Astrocyte (in vitro differentiated cells and primary cell): ENCODE measurements around the gene COL9A3. TPM values are rescaled to one million over a fixed set of nuclear protein-coding genes. Genes with fewer than 3 reads are reported as not detected.
"Not testable (repeated sequence)": the region's sequence is repeated elsewhere in the genome, so short reads cannot be mapped to it uniquely, and the experiment has no call there.

ENCODE experiments used
- DNase-seq: peaks from one replicate; pipeline ENCODE4 v3.0.0-alpha.2; 2010; ENCODE audit warnings: low read depth
- FAIRE-seq: peaks from 2 replicates; lab custom pipeline; 2011; peaks lifted over from hg19 to GRCh38; lab: Jason Lieb, UNC
- H2AFZ ChIP-seq: 2 replicates; pipeline ENCODE4 v1.6.0; 2012; ENCODE audit warnings: low read depth, low read length, inconsistent platforms
- H3K27ac ChIP-seq: 2 replicates; pipeline ENCODE4 v1.5.1; 2011; ENCODE audit warnings: low read depth, low read length, inconsistent platforms
- H3K27me3 ChIP-seq: 2 replicates; pipeline ENCODE4 v1.6.0; 2011; ENCODE audit warnings: low read length, inconsistent platforms; ENCODE audit not compliant: insufficient read depth
- H3K36me3 ChIP-seq: 2 replicates; pipeline ENCODE4 v1.5.1; 2011; ENCODE audit warnings: low read length, inconsistent platforms; ENCODE audit not compliant: insufficient read depth
- H3K4me1 ChIP-seq: 2 replicates; pipeline ENCODE4 v1.5.1; 2011; ENCODE audit warnings: low read length, inconsistent platforms; ENCODE audit not compliant: insufficient read depth
- H3K4me2 ChIP-seq: 2 replicates; pipeline ENCODE4 v1.6.0; 2012; ENCODE audit warnings: low read length, inconsistent platforms
- H3K4me3 ChIP-seq: 2 replicates; pipeline ENCODE4 v1.5.1; 2011; ENCODE audit warnings: low read depth, mild to moderate bottlenecking, low read length, inconsistent platforms; ENCODE audit not compliant: insufficient read depth
- H3K79me2 ChIP-seq: 2 replicates; pipeline ENCODE4 v1.6.0; 2012; ENCODE audit warnings: mild to moderate bottlenecking, low read length, inconsistent platforms; ENCODE audit not compliant: insufficient read depth
- H3K9ac ChIP-seq: 2 replicates; pipeline ENCODE4 v1.6.0; 2012; ENCODE audit warnings: mild to moderate bottlenecking, low read length, inconsistent platforms
- H3K9me3 ChIP-seq: 2 replicates; pipeline ENCODE4 v1.5.1; 2012; ENCODE audit warnings: low read depth, mild to moderate bottlenecking, low read length, inconsistent platforms; ENCODE audit not compliant: insufficient read depth
- H4K20me1 ChIP-seq: 2 replicates; pipeline ENCODE4 v1.6.0; 2012; ENCODE audit warnings: low read length, inconsistent platforms; ENCODE audit not compliant: insufficient read depth
- H3K27ac Mint-ChIP-seq: one replicate; pipeline ENCODE4 v1.8.0; 2021; ENCODE audit warnings: mild to moderate bottlenecking, mixed read lengths; ENCODE audit not compliant: unreplicated experiment
- H3K27me3 Mint-ChIP-seq: one replicate; pipeline ENCODE4 v1.8.0; 2021; ENCODE audit warnings: low read depth, mixed read lengths; ENCODE audit not compliant: unreplicated experiment
- H3K36me3 Mint-ChIP-seq: one replicate; pipeline ENCODE4 v1.8.0; 2021; ENCODE audit warnings: low read depth, mixed read lengths; ENCODE audit not compliant: unreplicated experiment
- H3K4me1 Mint-ChIP-seq: one replicate; pipeline ENCODE4 v1.8.0; 2021; ENCODE audit warnings: low read depth, mixed read lengths; ENCODE audit not compliant: unreplicated experiment
- H3K4me3 Mint-ChIP-seq: one replicate; pipeline ENCODE4 v1.8.0; 2021; ENCODE audit warnings: mild to moderate bottlenecking, moderate library complexity, mixed read lengths; ENCODE audit not compliant: unreplicated experiment
- H3K9me3 Mint-ChIP-seq: one replicate; pipeline ENCODE4 v1.8.0; 2021; ENCODE audit warnings: mild to moderate bottlenecking, mixed read lengths; ENCODE audit not compliant: unreplicated experiment
- EZH2 ChIP-seq: IDR thresholded peaks from 2 replicates; pipeline ENCODE4 v1.6.1; 2012; ENCODE audit warnings: mild to moderate bottlenecking, low read length, inconsistent platforms; ENCODE audit not compliant: insufficient read depth
- total RNA-seq: library from RNA; stranded (reverse); gene quantifications from 2 replicates; pipeline ENCODE4 v1.2.1, GENCODE V29; 2021
- TF ChIP-seq, protein P1 (sequence below): IDR thresholded peaks from 2 replicates; pipeline ENCODE4 v1.5.1; 2011; ENCODE audit warnings: low read depth, mild to moderate bottlenecking, inconsistent platforms, low read length, moderate library complexity; ENCODE audit not compliant: insufficient read depth

The COL9A3 gene
- total RNA-seq, 1 donor from 2014 or later: 43.0 TPM

DNA sequence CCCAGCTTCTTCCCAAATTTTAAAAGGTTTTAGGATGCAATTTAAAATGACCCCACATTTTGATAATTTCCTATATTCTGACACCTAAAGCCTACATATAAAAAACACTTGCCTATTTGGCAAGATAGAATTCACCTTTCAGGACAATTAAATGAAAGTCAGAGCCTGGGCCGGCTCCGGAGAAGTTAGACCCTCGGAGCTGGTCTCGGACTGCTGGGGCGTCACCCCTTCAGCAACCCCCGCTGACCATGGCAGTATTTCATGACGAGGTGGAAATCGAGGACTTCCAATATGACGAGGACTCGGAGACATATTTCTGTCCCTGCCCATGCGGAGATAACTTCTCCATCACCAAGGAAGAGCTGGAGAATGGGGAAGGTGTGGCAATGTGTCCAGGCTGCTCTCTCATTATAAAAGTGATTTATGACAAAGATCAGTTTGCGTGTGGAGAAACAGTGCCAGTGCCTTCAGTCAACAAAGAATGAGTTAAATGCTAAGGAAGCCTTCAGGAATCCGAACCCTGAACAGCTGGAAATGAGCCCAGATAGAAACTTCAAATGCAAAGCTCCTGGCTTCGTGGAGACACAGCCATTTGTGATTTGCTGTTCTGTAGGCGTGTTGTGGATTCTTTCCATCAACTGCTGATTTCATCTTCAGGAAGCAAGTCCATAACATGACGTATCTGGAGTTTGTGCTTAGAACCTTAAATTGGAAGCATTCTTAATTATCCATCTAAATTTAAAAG, 28.7 kb downstream of the COL9A3 start:
- no peak overlapping the region for H3K27ac ChIP-seq
- H3K27me3 ChIP-seq: no peaks in the 10 kb centered on the region
- FAIRE-seq (no peak), DNase-seq (peak; percentile 74)
- H3K36me3 ChIP-seq: no peaks in the 10 kb centered on the region
- Mint-ChIP-seq H3K36me3 (peaks cover 4% of the 10 kb centered on the region), H3K27me3 (no peaks in the 10 kb centered on the region), H3K27ac (no peak overlapping the region), H3K4me1 (peaks cover 9% of the 10 kb centered on the region), H3K4me3 (no peak overlapping the region), H3K9me3 (no peaks in the 10 kb centered on the region)
- H3K4me3 ChIP-seq: no peak overlapping the region
- no peak overlapping the region for H3K9ac ChIP-seq
- no peaks in the 10 kb centered on the region for H3K79me2 ChIP-seq
- no peaks in the 10 kb centered on the region for H3K9me3 ChIP-seq
- no peak overlapping the region for H2AFZ ChIP-seq
- H3K4me2 ChIP-seq: no peak overlapping the region
- H4K20me1 ChIP-seq: peaks cover 14% of the 10 kb centered on the region
- TF ChIP-seq, protein P1, sequence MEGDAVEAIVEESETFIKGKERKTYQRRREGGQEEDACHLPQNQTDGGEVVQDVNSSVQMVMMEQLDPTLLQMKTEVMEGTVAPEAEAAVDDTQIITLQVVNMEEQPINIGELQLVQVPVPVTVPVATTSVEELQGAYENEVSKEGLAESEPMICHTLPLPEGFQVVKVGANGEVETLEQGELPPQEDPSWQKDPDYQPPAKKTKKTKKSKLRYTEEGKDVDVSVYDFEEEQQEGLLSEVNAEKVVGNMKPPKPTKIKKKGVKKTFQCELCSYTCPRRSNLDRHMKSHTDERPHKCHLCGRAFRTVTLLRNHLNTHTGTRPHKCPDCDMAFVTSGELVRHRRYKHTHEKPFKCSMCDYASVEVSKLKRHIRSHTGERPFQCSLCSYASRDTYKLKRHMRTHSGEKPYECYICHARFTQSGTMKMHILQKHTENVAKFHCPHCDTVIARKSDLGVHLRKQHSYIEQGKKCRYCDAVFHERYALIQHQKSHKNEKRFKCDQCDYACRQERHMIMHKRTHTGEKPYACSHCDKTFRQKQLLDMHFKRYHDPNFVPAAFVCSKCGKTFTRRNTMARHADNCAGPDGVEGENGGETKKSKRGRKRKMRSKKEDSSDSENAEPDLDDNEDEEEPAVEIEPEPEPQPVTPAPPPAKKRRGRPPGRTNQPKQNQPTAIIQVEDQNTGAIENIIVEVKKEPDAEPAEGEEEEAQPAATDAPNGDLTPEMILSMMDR: no peak
- TF ChIP-seq EZH2: no peak
- no peaks in the 10 kb centered on the region for H3K4me1 ChIP-seq

DNA sequence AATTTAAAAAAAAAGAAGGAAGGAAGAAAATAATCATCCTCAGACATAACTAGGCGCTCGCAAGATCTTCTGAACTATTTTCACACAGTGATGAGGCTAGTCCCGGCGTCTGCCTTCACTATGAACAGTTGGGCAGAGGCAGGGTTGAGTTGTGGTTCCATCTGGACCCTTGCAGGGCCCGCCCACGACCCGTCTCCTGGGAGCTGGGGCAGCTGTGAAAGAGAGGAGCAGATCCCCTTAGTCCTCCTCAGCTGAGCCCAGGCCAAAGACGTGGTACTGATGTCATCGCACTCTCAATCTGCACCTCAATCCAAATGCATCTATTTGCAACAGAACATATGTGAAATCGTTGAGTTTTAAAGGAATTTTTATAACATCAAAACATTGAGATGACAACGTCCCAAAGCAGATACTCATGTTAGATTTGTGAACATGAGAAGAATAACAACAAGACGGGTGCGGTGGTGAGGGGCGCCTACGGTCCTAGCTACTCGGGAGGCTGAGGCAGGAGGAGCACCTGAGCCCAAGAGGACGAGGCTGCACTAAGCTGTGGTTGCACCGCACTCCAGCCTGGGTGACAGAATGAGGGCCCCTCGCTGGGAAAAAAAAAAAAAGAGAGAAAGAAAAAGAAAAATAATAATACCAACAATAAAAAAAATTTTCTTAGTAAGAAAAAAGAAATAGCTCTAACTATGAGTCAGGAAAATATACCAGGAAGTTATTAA, 29.5 kb downstream of the COL9A3 start:
- no peak for TF ChIP-seq EZH2
- TF ChIP-seq, protein P1: no peak
- Mint-ChIP-seq H3K4me3 (no peak overlapping the region), H3K4me1 (peaks cover 9% of the 10 kb centered on the region), H3K9me3 (no peaks in the 10 kb centered on the region), H3K27me3 (no peaks in the 10 kb centered on the region), H3K27ac (no peak overlapping the region), H3K36me3 (peaks cover 7% of the 10 kb centered on the region)
- H3K27me3 ChIP-seq: no peaks in the 10 kb centered on the region
- no peaks in the 10 kb centered on the region for H3K9me3 ChIP-seq
- H3K27ac ChIP-seq: no peak overlapping the region
- no peaks in the 10 kb centered on the region for H3K36me3 ChIP-seq
- H3K4me3 ChIP-seq: no peak overlapping the region
- H3K4me1 ChIP-seq: no peaks in the 10 kb centered on the region
- DNase-seq (no peak), FAIRE-seq (no peak)
- peaks cover 14% of the 10 kb centered on the region for H4K20me1 ChIP-seq
- H2AFZ ChIP-seq: no peak overlapping the region
- H3K4me2 ChIP-seq: no peak overlapping the region
- H3K9ac ChIP-seq: no peak overlapping the region
- no peaks in the 10 kb centered on the region for H3K79me2 ChIP-seq

DNA sequence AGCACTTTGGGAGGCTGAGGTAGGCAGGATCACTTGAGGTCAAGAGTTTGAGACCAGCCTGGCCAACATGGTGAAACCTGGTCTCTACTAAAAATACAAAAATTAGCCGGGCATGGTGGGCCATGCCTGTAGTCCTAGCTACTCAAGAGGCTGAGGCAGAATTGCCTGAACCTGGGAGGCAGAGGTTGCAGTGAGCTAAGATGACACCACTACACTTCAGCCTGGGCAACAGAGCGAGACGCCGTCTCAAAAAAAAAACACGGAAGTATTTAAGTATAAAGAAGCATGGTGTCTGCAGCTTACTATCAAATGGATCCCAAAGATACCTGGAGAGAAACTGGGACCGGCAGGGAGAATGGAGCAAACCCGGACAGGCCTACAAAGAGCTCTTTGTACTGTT, 32.1 kb downstream of the COL9A3 start:
- H4K20me1 ChIP-seq: peaks cover 27% of the 10 kb centered on the region
- H3K27me3 ChIP-seq, H3K27ac ChIP-seq, H3K4me3 Mint-ChIP-seq, H2AFZ ChIP-seq, H3K9me3 Mint-ChIP-seq, H3K4me1 Mint-ChIP-seq, H3K36me3 Mint-ChIP-seq, H3K4me3 ChIP-seq, H3K27ac Mint-ChIP-seq, FAIRE-seq, H3K27me3 Mint-ChIP-seq, DNase-seq, H3K36me3 ChIP-seq, H3K9me3 ChIP-seq, H3K79me2 ChIP-seq, H3K4me2 ChIP-seq, H3K9ac ChIP-seq, H3K4me1 ChIP-seq: not testable (repeated sequence)
